Uterus (tissue), 2 donors: ENCODE measurements around the gene WWC1.

ENCODE experiments used
- CTCF ChIP-seq, 4 experiments: fragments of 200-600 bp in 2 of 4; fragments of 450-650 bp in 2 of 4; sonication (generic) in 2 of 4; IDR thresholded peaks; one replicate each; pipeline ENCODE4 v1.5.1; 2016 to 2019; ENCODE audit warnings: antibody characterized with exemption in 4 of 4, mild to moderate bottlenecking in 2 of 4, moderate library complexity in 1 of 4
- POLR2A ChIP-seq, 2 donors: fragments of 450-650 bp; IDR thresholded peaks; one replicate each; pipeline ENCODE4 v1.6.1; 2016; ENCODE audit warnings: antibody characterized with exemption in 2 of 2, mild to moderate bottlenecking in 1 of 2, moderate library complexity in 1 of 2

- no peak for TF ChIP-seq CTCF (IDR thresholded peaks at IDR 0.05)
- TF ChIP-seq POLR2A (IDR thresholded peaks at IDR 0.05): no peak
Measured at GRCh38 chr5:168423478-168423877, 132.0 kb downstream of the WWC1 start.
